ENCODE data around the gene STUM. TPM values are rescaled to one million over a fixed set of nuclear protein-coding genes. Genes with fewer than 3 reads are reported as not detected.
"Not testable (repeated sequence)": the region's sequence is repeated elsewhere in the genome, so short reads cannot be mapped to it uniquely, and the experiment has no call there.

The STUM gene
- polyA plus RNA-seq, 1 donor (not counting 4 experiments of a cell fraction or from before 2014, with no cell fraction given), result 0.01 TPM

DNA sequence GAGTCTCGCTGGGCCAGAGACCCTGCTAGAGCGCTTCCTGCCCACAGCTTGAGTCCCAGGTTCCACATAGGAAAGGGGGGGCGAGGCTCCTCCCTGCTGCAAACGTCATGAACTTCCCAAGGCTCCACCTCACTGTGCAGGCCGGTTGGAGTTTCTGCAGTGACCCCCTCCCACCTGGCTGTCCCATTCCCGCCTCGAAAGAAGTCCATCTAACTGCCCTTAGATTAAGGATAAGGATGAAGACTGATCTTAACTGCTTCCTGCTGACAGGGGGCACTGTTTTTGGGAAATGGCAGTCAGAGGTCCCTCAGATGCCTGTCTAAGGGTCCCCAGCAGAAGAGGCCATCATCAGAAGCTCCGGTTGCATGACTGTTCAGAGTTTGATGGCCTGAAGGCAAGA is 62.7 kb downstream of the STUM start:
- dilution Hi-C loops (cut with MboI; ENCODE audit: extremely low pct_ligation_motif_present, low sequenced_read_pairs), result no loop called here
- Histone ChIP-seq H3K4me1 (ENCODE audit: control insufficient read depth, extremely low read depth, insufficient read depth, low read length) (no peaks in the 10 kb centered on the region), H3K27ac (ENCODE audit: control insufficient read depth, insufficient read depth, low read length) (no peak overlapping the region), H3K4me2 (ENCODE audit: control insufficient read depth, extremely low read depth, insufficient read depth, low read depth, low read length) (no peak overlapping the region), H4K20me1 (ENCODE audit: control insufficient read depth, extremely low read depth, insufficient read depth, low read length) (peaks cover 3% of the 10 kb centered on the region), H3K4me3 (ENCODE audit: control insufficient read depth in 2 of 3, extremely low read depth in 1 of 3, insufficient read depth in 2 of 3, low read depth in 1 of 3, low read length in 3 of 3) (no peak overlapping the region), H3K79me2 (ENCODE audit: control insufficient read depth, insufficient read depth, low read length) (no peaks in the 10 kb centered on the region), H3K27me3 (ENCODE audit: control insufficient read depth, extremely low read depth, insufficient read depth, low read length) (peaks cover 3% of the 10 kb centered on the region), H3K36me3 (ENCODE audit: control insufficient read depth in 2 of 2, extremely low read depth in 1 of 2, insufficient read depth in 2 of 2, low read length in 2 of 2) (no peaks in the 10 kb centered on the region), H3K9ac (ENCODE audit: control insufficient read depth, extremely low read depth, insufficient read depth, low read length) (no peak overlapping the region), H2AFZ (ENCODE audit: control insufficient read depth, low read length) (no peak overlapping the region), H3K9me1 (ENCODE audit: control insufficient read depth, extremely low read depth, insufficient read depth, low read length) (no peaks in the 10 kb centered on the region), H3K9me3 (ENCODE audit: control insufficient read depth, low read depth, low read length) (no peaks in the 10 kb centered on the region)
- DNase-seq (ENCODE audit: low read depth, low spot score), result no peak
- TF ChIP-seq CTCF (optimal IDR thresholded peaks at IDR 0.05 in 1 of 3, IDR thresholded peaks at IDR 0.05 in 1 of 3, conservative IDR thresholded peaks at IDR 0.05 in 1 of 3; ENCODE audit: extremely low read depth in 1 of 3, insufficient read depth in 2 of 3, low read length in 3 of 3) (no peak), EZH2 (IDR thresholded peaks at IDR 0.05; ENCODE audit: low read length) (no peak)
- FAIRE-seq, result no peak

DNA sequence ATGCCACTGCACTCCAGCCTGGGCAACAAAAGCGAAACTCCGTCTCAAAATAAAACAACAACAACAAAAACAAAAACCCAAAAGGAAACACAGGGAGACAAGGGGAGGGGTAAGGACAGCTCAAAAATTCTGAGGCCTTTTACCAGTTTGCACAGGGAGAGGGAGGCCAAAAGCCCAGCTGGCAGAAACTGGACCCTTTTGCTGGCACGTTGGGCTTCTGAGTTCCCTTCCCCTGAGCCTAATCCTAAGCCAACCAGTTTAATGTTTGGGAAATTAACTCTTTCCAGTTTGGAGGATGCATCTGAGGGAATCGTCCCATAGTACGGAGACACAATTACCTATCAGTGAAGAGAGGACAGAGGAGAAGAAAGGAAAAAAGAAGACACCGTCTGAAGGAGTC is 63.4 kb downstream of the STUM start:
- H3K4me3 ChIP-seq (ENCODE audit: control insufficient read depth in 2 of 3, extremely low read depth in 1 of 3, insufficient read depth in 2 of 3, low read depth in 1 of 3, low read length in 3 of 3); H4K20me1 ChIP-seq (ENCODE audit: control insufficient read depth, extremely low read depth, insufficient read depth, low read length); H3K9me1 ChIP-seq (ENCODE audit: control insufficient read depth, extremely low read depth, insufficient read depth, low read length); H3K36me3 ChIP-seq (ENCODE audit: control insufficient read depth in 2 of 2, extremely low read depth in 1 of 2, insufficient read depth in 2 of 2, low read length in 2 of 2); DNase-seq (ENCODE audit: low read depth, low spot score); FAIRE-seq; dilution Hi-C loops (cut with MboI; ENCODE audit: extremely low pct_ligation_motif_present, low sequenced_read_pairs); H3K27ac ChIP-seq (ENCODE audit: control insufficient read depth, insufficient read depth, low read length); H3K4me2 ChIP-seq (ENCODE audit: control insufficient read depth, extremely low read depth, insufficient read depth, low read depth, low read length); H2AFZ ChIP-seq (ENCODE audit: control insufficient read depth, low read length); H3K4me1 ChIP-seq (ENCODE audit: control insufficient read depth, extremely low read depth, insufficient read depth, low read length); H3K79me2 ChIP-seq (ENCODE audit: control insufficient read depth, insufficient read depth, low read length); H3K9ac ChIP-seq (ENCODE audit: control insufficient read depth, extremely low read depth, insufficient read depth, low read length); H3K27me3 ChIP-seq (ENCODE audit: control insufficient read depth, extremely low read depth, insufficient read depth, low read length); H3K9me3 ChIP-seq (ENCODE audit: control insufficient read depth, low read depth, low read length): not testable (repeated sequence)

GRCh38 chr1:226615876-226616275 is 67.3 kb downstream of the STUM start:
- H3K27me3 ChIP-seq (ENCODE audit: control insufficient read depth, extremely low read depth, insufficient read depth, low read length), result peaks cover 3% of the 10 kb centered on the region
- H3K4me1 ChIP-seq (ENCODE audit: control insufficient read depth, extremely low read depth, insufficient read depth, low read length), result no peaks in the 10 kb centered on the region
- H3K9me3 ChIP-seq (ENCODE audit: control insufficient read depth, low read depth, low read length), result no peaks in the 10 kb centered on the region
- no peak overlapping the region for H3K9ac ChIP-seq (ENCODE audit: control insufficient read depth, extremely low read depth, insufficient read depth, low read length)
- peaks cover under 1% of the 10 kb centered on the region for H4K20me1 ChIP-seq (ENCODE audit: control insufficient read depth, extremely low read depth, insufficient read depth, low read length)
- no peaks in the 10 kb centered on the region for H3K9me1 ChIP-seq (ENCODE audit: control insufficient read depth, extremely low read depth, insufficient read depth, low read length)
- dilution Hi-C loops (cut with MboI; ENCODE audit: extremely low pct_ligation_motif_present, low sequenced_read_pairs), result no loop called here
- H3K4me3 ChIP-seq (ENCODE audit: control insufficient read depth in 2 of 3, extremely low read depth in 1 of 3, insufficient read depth in 2 of 3, low read depth in 1 of 3, low read length in 3 of 3), result no peak overlapping the region
- H3K36me3 ChIP-seq (ENCODE audit: control insufficient read depth in 2 of 2, extremely low read depth in 1 of 2, insufficient read depth in 2 of 2, low read length in 2 of 2), result no peaks in the 10 kb centered on the region
- no peak overlapping the region for H2AFZ ChIP-seq (ENCODE audit: control insufficient read depth, low read length)
- TF ChIP-seq EZH2 (IDR thresholded peaks at IDR 0.05; ENCODE audit: low read length), result no peak
- no peak for TF ChIP-seq CTCF (optimal IDR thresholded peaks at IDR 0.05 in 1 of 3, IDR thresholded peaks at IDR 0.05 in 1 of 3, conservative IDR thresholded peaks at IDR 0.05 in 1 of 3; ENCODE audit: extremely low read depth in 1 of 3, insufficient read depth in 2 of 3, low read length in 3 of 3)
- H3K27ac ChIP-seq (ENCODE audit: control insufficient read depth, insufficient read depth, low read length), result no peak overlapping the region
- no peak for DNase-seq (ENCODE audit: low read depth, low spot score)
- H3K4me2 ChIP-seq (ENCODE audit: control insufficient read depth, extremely low read depth, insufficient read depth, low read depth, low read length), result no peak overlapping the region
- FAIRE-seq, result no peak
- H3K79me2 ChIP-seq (ENCODE audit: control insufficient read depth, insufficient read depth, low read length), result no peaks in the 10 kb centered on the region

Data from keratinocyte (primary cell).